Peyer's patch (tissue), 4 donors: ENCODE measurements around the gene CAMKK1. TPM values are rescaled to one million over a fixed set of nuclear protein-coding genes. Genes with fewer than 3 reads are reported as not detected.
A peak's percentile ranks its signal among the peaks of the same experiment; 100 is the strongest.

ENCODE experiments used
- DNase-seq, 3 donors: peaks; one replicate each; pipeline ENCODE4 v3.0.0-alpha.2; 2017 to 2019
- H3K27ac ChIP-seq, 4 donors: fragments of 200-600 bp; sonication (generic); one replicate each; pipeline ENCODE4 v1.5.1; 2016 to 2019
- H3K27me3 ChIP-seq, 2 donors: fragments of 200-600 bp; sonication (generic); one replicate each; pipeline ENCODE4 v1.5.1; 2019
- H3K36me3 ChIP-seq, 3 donors: fragments of 200-600 bp; sonication (generic); one replicate each; pipeline ENCODE4 v1.5.1; 2016 to 2019
- H3K4me1 ChIP-seq, 4 donors: fragments of 200-600 bp; sonication (generic); one replicate each; pipeline ENCODE4 v1.5.1; 2016 to 2019
- H3K4me3 ChIP-seq, 4 donors: fragments of 200-600 bp; sonication (generic); 1 replicate in 3 of 4; 2 replicates in 1 of 4; pipeline ENCODE4 v1.5.1; 2016 to 2019; ENCODE audit warnings: mild to moderate bottlenecking in 1 of 4
- H3K9me3 ChIP-seq, 4 donors: fragments of 200-600 bp; sonication (generic); one replicate each; pipeline ENCODE4 v1.5.1; 2016 to 2019; ENCODE audit warnings: mild to moderate bottlenecking in 1 of 4
- CTCF ChIP-seq, 6 experiments: fragments of 450-650 bp in 4 of 6; fragments of 200-600 bp in 2 of 6; sonication (generic) in 1 of 6; IDR thresholded peaks; one replicate each; pipeline ENCODE4 v1.5.1; 2017 to 2019; ENCODE audit warnings: antibody characterized with exemption in 6 of 6, mild to moderate bottlenecking in 3 of 6, moderate library complexity in 1 of 6
- POLR2A ChIP-seq, 2 donors: fragments of 450-650 bp; IDR thresholded peaks; one replicate each; pipeline ENCODE4 v1.5.1; 2017; ENCODE audit warnings: antibody characterized with exemption in 2 of 2, mild to moderate bottlenecking in 2 of 2, moderate library complexity in 2 of 2
- total RNA-seq, 4 donors: library from RNA; depleted of rRNA; stranded (reverse); fragments of >200 nt; gene quantifications; one replicate each; pipeline ENCODE4 v1.1.0, GENCODE V29; 2016

Gene CAMKK1
- total RNA-seq, 4 donors from 2014 or later, result 2.5 to 13.2 (median 4.6) TPM

GRCh38 chr17:3925684-3926485 is 33.0 kb upstream of the CAMKK1 start:
- no peak for TF ChIP-seq POLR2A (IDR thresholded peaks at IDR 0.05)
- Histone ChIP-seq H3K4me1 (peaks cover 0 to 3% (median 0%) of the 10 kb centered on the region in 4 donors), H3K9me3 (no peaks in the 10 kb centered on the region), H3K4me3 (no peak overlapping the region), H3K27me3 (no peaks in the 10 kb centered on the region), H3K36me3 (peaks cover 0 to 29% (median 0%) of the 10 kb centered on the region in 3 donors), H3K27ac (peak overlapping the region in 3 of 4 donors; percentile 25 to 68 (median 65))
- no peak for DNase-seq

DNA sequence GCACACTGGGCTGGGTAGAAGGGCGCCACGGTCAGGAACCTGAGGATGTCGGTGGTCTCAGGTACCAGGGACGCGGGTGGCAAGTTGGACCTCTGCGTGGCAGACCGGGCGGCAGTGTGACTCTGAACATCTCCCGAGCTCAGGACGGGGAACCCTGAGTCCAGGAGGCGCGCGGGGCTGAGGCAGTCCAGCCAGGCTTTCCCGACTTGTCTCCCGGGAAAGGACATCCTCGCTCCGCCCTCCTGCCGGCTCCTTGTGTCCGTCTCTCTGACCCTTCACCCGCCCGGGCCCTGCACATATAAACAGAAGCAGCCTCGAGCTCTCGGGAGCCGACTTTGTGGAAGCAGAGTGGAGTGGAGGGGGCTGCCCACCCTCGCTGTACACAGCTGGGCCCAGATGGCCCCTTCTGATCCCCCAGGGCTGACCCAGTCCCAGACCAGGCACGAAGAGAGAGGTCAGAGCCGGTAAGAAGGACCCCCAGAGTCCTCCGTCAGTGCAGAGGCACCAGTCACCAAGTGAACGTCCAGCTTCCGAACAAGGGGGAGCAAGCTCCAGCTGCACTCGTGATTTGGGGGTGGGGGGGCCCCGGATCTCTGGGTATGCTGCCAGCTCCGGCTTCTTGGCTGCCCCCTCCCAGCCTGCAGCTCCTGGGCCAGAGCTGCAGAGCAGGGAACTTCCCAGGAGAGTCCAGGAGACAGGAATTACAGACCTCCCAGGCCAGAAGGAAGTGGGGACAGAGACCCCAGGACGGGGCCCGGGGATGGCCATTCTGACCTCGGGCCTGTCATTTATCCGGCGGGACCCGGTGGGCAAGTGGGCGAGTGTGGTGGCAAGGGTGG is 31.9 kb upstream of the CAMKK1 start:
- H3K9me3 ChIP-seq, result no peaks in the 10 kb centered on the region
- no peak overlapping the region for H3K4me3 ChIP-seq
- H3K27me3 ChIP-seq, result no peaks in the 10 kb centered on the region
- peaks cover 0 to 3% (median 0%) of the 10 kb centered on the region in 4 donors for H3K4me1 ChIP-seq
- H3K27ac ChIP-seq, result peak overlapping the region in 2 of 4 donors; percentile 65 to 68
- TF ChIP-seq CTCF (IDR thresholded peaks at IDR 0.05) (no peak), POLR2A (IDR thresholded peaks at IDR 0.05) (no peak)
- peaks cover 0 to 23% (median 0%) of the 10 kb centered on the region in 3 donors for H3K36me3 ChIP-seq
- DNase-seq, result no peak

DNA sequence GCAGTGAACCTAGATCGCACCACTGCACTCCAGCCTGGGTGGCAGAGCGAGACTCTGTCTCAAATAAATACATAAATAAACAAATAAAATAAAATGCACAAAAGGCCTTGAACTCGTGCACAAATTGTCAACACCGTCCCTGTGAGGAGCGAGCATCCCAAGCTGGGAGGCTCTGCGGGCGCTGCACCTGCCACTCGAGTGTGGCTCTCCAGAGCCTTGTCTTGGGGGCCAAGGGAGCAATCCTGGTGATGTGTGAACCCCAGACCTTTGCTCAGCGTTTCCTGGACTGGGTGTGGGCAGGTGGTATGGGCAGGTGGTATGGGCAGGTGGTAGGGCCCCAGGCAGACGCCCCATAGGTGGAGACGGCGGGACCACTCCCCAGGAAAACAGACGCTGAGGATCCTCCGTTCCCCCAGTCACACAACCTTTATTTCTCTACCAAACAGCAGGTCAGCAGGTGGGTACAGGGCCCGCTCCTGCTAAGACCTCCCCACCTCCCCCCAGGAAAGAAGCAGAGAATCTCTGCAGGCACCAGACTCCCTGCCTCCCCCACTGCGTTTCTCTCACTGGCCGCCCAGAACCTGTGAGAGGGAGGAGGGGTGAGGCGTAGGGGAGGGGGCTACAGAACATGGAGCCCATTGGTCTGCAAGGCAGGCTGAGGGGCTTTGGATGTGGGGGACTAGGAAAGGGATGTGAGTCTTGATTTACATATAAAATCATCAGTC is 30.8 kb upstream of the CAMKK1 start:
- Histone ChIP-seq H3K27ac (peak overlapping the region in 2 of 4 donors; percentile 65 to 68), H3K9me3 (no peaks in the 10 kb centered on the region), H3K27me3 (no peaks in the 10 kb centered on the region), H3K4me1 (peaks cover 0 to 6% (median 0%) of the 10 kb centered on the region in 4 donors), H3K4me3 (no peak overlapping the region), H3K36me3 (peaks cover 0 to 13% (median 0%) of the 10 kb centered on the region in 3 donors)
- TF ChIP-seq POLR2A (IDR thresholded peaks at IDR 0.05) (no peak), CTCF (IDR thresholded peaks at IDR 0.05) (no peak)
- no peak for DNase-seq

DNA sequence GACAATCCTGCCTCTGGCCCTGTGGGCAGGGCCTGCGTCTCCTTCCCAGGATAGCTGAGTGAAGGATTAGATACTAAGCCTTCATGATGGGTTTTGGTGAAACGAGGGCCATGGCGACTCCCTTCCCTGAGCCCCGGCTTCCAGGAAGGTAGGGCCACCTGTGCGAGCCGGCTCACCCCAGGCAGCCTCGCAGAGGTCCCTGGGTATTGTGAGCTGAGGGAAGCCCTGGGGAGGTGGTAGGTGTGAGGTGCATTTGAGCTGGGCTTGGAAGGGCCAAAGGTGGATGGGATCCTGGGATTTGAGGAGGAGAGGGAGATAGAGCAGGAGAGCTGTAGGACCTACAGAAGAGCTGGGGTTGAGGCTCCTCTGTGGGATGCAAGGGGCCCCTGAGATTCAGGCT is 29.9 kb upstream of the CAMKK1 start:
- Histone ChIP-seq H3K36me3 (peaks cover 0 to 4% (median 0%) of the 10 kb centered on the region in 3 donors), H3K4me3 (no peak overlapping the region), H3K4me1 (peaks cover 0 to 9% (median 0%) of the 10 kb centered on the region in 4 donors), H3K27ac (no peak overlapping the region), H3K27me3 (no peaks in the 10 kb centered on the region), H3K9me3 (no peaks in the 10 kb centered on the region)
- TF ChIP-seq POLR2A (IDR thresholded peaks at IDR 0.05) (no peak), CTCF (IDR thresholded peaks at IDR 0.05) (no peak)
- DNase-seq, result no peak

- Histone ChIP-seq H3K27ac (peak overlapping the region in 3 of 4 donors; percentile 10 to 46 (median 43)), H3K4me3 (no peak overlapping the region), H3K4me1 (peaks cover 0 to 19% (median 9%) of the 10 kb centered on the region in 4 donors), H3K36me3 (no peaks in the 10 kb centered on the region), H3K27me3 (no peaks in the 10 kb centered on the region), H3K9me3 (no peaks in the 10 kb centered on the region)
- no peak for DNase-seq
- no peak for TF ChIP-seq POLR2A (IDR thresholded peaks at IDR 0.05)
These were observed 28.9 kb upstream of the CAMKK1 start for GRCh38 chr17:3921502-3922319.
